HCT116 (cell line): Measurements from ENCODE around the gene TMEM86B. TPM values are rescaled to one million over a fixed set of nuclear protein-coding genes. Genes with fewer than 3 reads are reported as not detected.

Source experiments
- ATAC-seq: fragments of 200-7000 bp; cut with Tn5 transposase; 2 replicates; pipeline ENCODE4 v1.9.1; 2020; ENCODE audit warnings: mild to moderate bottlenecking, moderate library complexity
- BruUV-seq: library from RNA; stranded (reverse); fragments of 400-500 nt; replicated peaks from 2 replicates; lab custom pipeline; 2021; lab: Mats Ljungman, UMichigan
- CTCF ChIA-PET: fragments of 300-600 bp; sonication (Branson Sonifier 250); formaldehyde crosslinking; loops from one replicate; lab custom pipeline; 2021; ENCODE audit warnings: antibody characterized with exemption; lab: Charles Lee
- POLR2A ChIA-PET: fragments of 300-600, 350-600 bp; sonication (Branson Sonifier 250); formaldehyde crosslinking; loops from one replicate; lab custom pipeline; 2021; ENCODE audit warnings: antibody characterized with exemption; lab: Charles Lee
- RAD21 ChIA-PET, 2 experiments: fragments of 300-600 bp; sonication (Branson Sonifier 250); formaldehyde crosslinking; loops; one replicate each; lab custom pipeline; 2023; ENCODE audit warnings: low total read pairs in 2 of 2; ENCODE audit not compliant: uncharacterized antibody in 2 of 2, unreplicated experiment in 2 of 2, low non-redundant PET in 1 of 2; lab: Charles Lee
- DNase-seq: peaks from one replicate; pipeline ENCODE4 v3.0.0-alpha.2; 2010; ENCODE audit warnings: low read depth, low spot score
- H2AFZ ChIP-seq: fragments of 200-600 bp; shearing (Covaris generic), sonication (generic); 2 replicates; pipeline ENCODE4 v1.6.1; 2017; ENCODE audit warnings: low read depth, mixed run types, mixed read lengths, antibody characterized with exemption, low read length; ENCODE audit not compliant: poor library complexity, severe bottlenecking
- H3K27ac ChIP-seq: 2 replicates; pipeline ENCODE4 v1.5.1; 2012; ENCODE audit warnings: low read depth, low read length
- H3K27me3 ChIP-seq: fragments of 200-600 bp; sonication (generic); 2 replicates; pipeline ENCODE4 v1.6.1; 2016; ENCODE audit warnings: mixed run types, low read length, mixed read lengths; ENCODE audit not compliant: insufficient read depth
- H3K36me3 ChIP-seq, 2 experiments: fragments of 200-500 bp in 1 of 2; fragments of 200-600 bp in 1 of 2; sonication (Bioruptor generic) in 1 of 2; sonication (generic) in 1 of 2; 2 replicates each; pipeline versions ENCODE4 v1.5.1 to v1.6.1; 2014 to 2016; ENCODE audit warnings: low read length in 2 of 2, inconsistent platforms in 1 of 2, mixed read lengths in 1 of 2, mixed run types in 1 of 2; ENCODE audit not compliant: insufficient read depth in 2 of 2, control insufficient read depth in 1 of 2
- H3K4me1 ChIP-seq, 2 experiments: fragments of 200-600 bp in 1 of 2; sonication (generic) in 1 of 2; 2 replicates each; pipeline versions ENCODE4 v1.5.1 to v1.6.1; 2012 to 2017; ENCODE audit warnings: low read length in 2 of 2, inconsistent platforms in 1 of 2, mild to moderate bottlenecking in 1 of 2, mixed read lengths in 1 of 2, mixed run types in 1 of 2, moderate library complexity in 1 of 2; ENCODE audit not compliant: insufficient read depth in 2 of 2, control insufficient read depth in 1 of 2
- H3K4me2 ChIP-seq: fragments of 200-600 bp; sonication (generic); 2 replicates; pipeline ENCODE4 v1.6.1; 2017; ENCODE audit warnings: mixed run types, low read length, mixed read lengths
- H3K4me3 ChIP-seq, 2 experiments: fragments of 200-600 bp in 1 of 2; sonication (generic) in 1 of 2; replicated peaks in 1 of 2; 2 replicates each; pipeline ENCODE4 v1.5.1; 2011 to 2016; ENCODE audit warnings: low read length in 2 of 2, control low read depth in 1 of 2, low read depth in 1 of 2, mild to moderate bottlenecking in 1 of 2, mixed read lengths in 1 of 2, mixed run types in 1 of 2
- H3K79me2 ChIP-seq: fragments of 200-600 bp; sonication (generic); 2 replicates; pipeline ENCODE4 v1.6.1; 2017; ENCODE audit warnings: mild to moderate bottlenecking, mixed run types, low read length, moderate library complexity, mixed read lengths; ENCODE audit not compliant: insufficient read depth
- H3K9ac ChIP-seq: fragments of 200-600 bp; sonication (generic); 2 replicates; pipeline ENCODE4 v1.6.1; 2016; ENCODE audit warnings: low read length, mixed read lengths
- H3K9me2 ChIP-seq: fragments of 200-600 bp; sonication (generic), shearing (Covaris generic); 2 replicates; pipeline ENCODE4 v1.6.1; 2017; ENCODE audit warnings: mixed run types, mild to moderate bottlenecking, moderate library complexity; ENCODE audit not compliant: insufficient read depth
- H3K9me3 ChIP-seq, 2 experiments: fragments of 200-500 bp in 1 of 2; fragments of 200-600 bp in 1 of 2; sonication (Bioruptor generic) in 1 of 2; sonication (generic) in 1 of 2; 2 replicates each; pipeline ENCODE4 v1.6.1; 2014 to 2017; ENCODE audit warnings: low read length in 2 of 2, mixed read lengths in 2 of 2, inconsistent platforms in 1 of 2, low read depth in 1 of 2, mild to moderate bottlenecking in 1 of 2, mixed run types in 1 of 2, moderate library complexity in 1 of 2; ENCODE audit not compliant: control insufficient read depth in 1 of 2, insufficient read depth in 1 of 2
- H4K20me1 ChIP-seq: fragments of 200-600 bp; sonication (generic), shearing (Covaris generic); 2 replicates; pipeline ENCODE4 v1.6.1; 2017; ENCODE audit warnings: mixed run types, mild to moderate bottlenecking, moderate library complexity; ENCODE audit not compliant: insufficient read depth
- CBX3 ChIP-seq: IDR thresholded peaks from 2 replicates; pipeline ENCODE4 v1.6.1; 2012; ENCODE audit warnings: low read depth
- CEBPB ChIP-seq: IDR thresholded peaks from 2 replicates; pipeline ENCODE4 v1.6.1; 2012; ENCODE audit warnings: low read depth
- EGR1 ChIP-seq: IDR thresholded peaks from 2 replicates; pipeline ENCODE4 v1.6.1; 2012; ENCODE audit warnings: low read depth
- EZH2 ChIP-seq: fragments of 200-600 bp; sonication (generic); IDR thresholded peaks from 2 replicates; pipeline ENCODE4 v1.6.1; 2017; ENCODE audit warnings: antibody characterized with exemption, mixed run types
- EZH2phosphoT487 ChIP-seq: fragments of 200-600 bp; IDR thresholded peaks from 2 replicates; pipeline ENCODE4 v1.6.1; 2018; ENCODE audit warnings: antibody characterized with exemption, borderline replicate concordance
- FOSL1 ChIP-seq: IDR thresholded peaks from 2 replicates; pipeline ENCODE4 v1.6.1; 2012; ENCODE audit warnings: low read depth
- JUND ChIP-seq: IDR thresholded peaks from 2 replicates; pipeline ENCODE4 v1.6.1; 2012
- POLR2A ChIP-seq: IDR thresholded peaks from 2 replicates; pipeline ENCODE4 v1.7.0; 2011; ENCODE audit warnings: borderline replicate concordance; ENCODE audit not compliant: insufficient read depth, insufficient read length; ENCODE audit errors: extremely low read depth
- POLR2AphosphoS5 ChIP-seq: IDR thresholded peaks from 2 replicates; pipeline ENCODE4 v1.6.1; 2011; ENCODE audit warnings: mild to moderate bottlenecking, low read depth, low read length, moderate library complexity
- RAD21 ChIP-seq: IDR thresholded peaks from 2 replicates; pipeline ENCODE4 v1.6.1; 2012; ENCODE audit warnings: low read depth, mild to moderate bottlenecking
- SIN3A ChIP-seq: IDR thresholded peaks from 2 replicates; pipeline ENCODE4 v1.6.1; 2012; ENCODE audit warnings: low read depth
- SRF ChIP-seq: IDR thresholded peaks from 2 replicates; pipeline ENCODE4 v1.6.1; 2012; ENCODE audit warnings: low read depth
- TCF7L2 ChIP-seq: IDR thresholded peaks from 2 replicates; pipeline ENCODE4 v1.7.0; 2011; ENCODE audit warnings: borderline replicate concordance, inconsistent platforms; ENCODE audit not compliant: insufficient read depth, insufficient read length; ENCODE audit errors: extremely low read depth
- YY1 ChIP-seq: IDR thresholded peaks from 2 replicates; pipeline ENCODE4 v1.6.1; 2011; ENCODE audit warnings: low read length, low read depth, moderate library complexity, mild to moderate bottlenecking; ENCODE audit not compliant: insufficient replicate concordance; ENCODE audit errors: extremely low read depth
- ZFX ChIP-seq: fragments of 450-650 bp; IDR thresholded peaks from 2 replicates; pipeline ENCODE4 v1.6.1; 2017
- ZNF274 ChIP-seq: fragments of 200-500 bp; sonication (Bioruptor generic); IDR thresholded peaks from 2 replicates; pipeline ENCODE4 v1.6.1; 2014; ENCODE audit warnings: mild to moderate bottlenecking, low read depth, low read length, inconsistent platforms
- intact Hi-C: fragments of 100-400 bp; cut with micrococcal nuclease; formaldehyde crosslinking; loops from 2 replicates; pipeline ENCODE4 v1.10.0; 2022
- total RNA-seq: library from RNA; stranded (reverse); gene quantifications from one replicate; pipeline ENCODE4 v1.2.1, GENCODE V29; 2021; ENCODE audit not compliant: unreplicated experiment
- TF ChIP-seq, protein P1 (sequence below): IDR thresholded peaks from 2 replicates; pipeline ENCODE4 v1.6.1; 2012
- TF ChIP-seq, protein P2 (sequence below): IDR thresholded peaks from 2 replicates; pipeline ENCODE4 v1.6.1; 2012
- TF ChIP-seq, protein P3 (sequence below): IDR thresholded peaks from 2 replicates; pipeline ENCODE4 v1.6.1; 2011; ENCODE audit warnings: mild to moderate bottlenecking, low read length, moderate library complexity; ENCODE audit not compliant: insufficient replicate concordance; ENCODE audit errors: extremely low read depth
- TF ChIP-seq, protein P4 (sequence below), 3 experiments: fragments of 200-600 bp in 1 of 3; sonication (generic) in 1 of 3; IDR thresholded peaks in 2 of 3; conservative IDR thresholded peaks in 1 of 3; 2 replicates each; pipeline ENCODE4 v1.5.1; 2012 to 2017; ENCODE audit warnings: low read depth in 2 of 3, low read length in 2 of 3, antibody characterized with exemption in 1 of 3, borderline replicate concordance in 1 of 3, control low read depth in 1 of 3, mild to moderate bottlenecking in 1 of 3, mixed read lengths in 1 of 3, mixed run types in 1 of 3, moderate library complexity in 1 of 3; ENCODE audit not compliant: insufficient read depth in 1 of 3

Gene TMEM86B
- total RNA-seq, 1 experiment from 2014 or later, result 10.6 TPM

DNA sequence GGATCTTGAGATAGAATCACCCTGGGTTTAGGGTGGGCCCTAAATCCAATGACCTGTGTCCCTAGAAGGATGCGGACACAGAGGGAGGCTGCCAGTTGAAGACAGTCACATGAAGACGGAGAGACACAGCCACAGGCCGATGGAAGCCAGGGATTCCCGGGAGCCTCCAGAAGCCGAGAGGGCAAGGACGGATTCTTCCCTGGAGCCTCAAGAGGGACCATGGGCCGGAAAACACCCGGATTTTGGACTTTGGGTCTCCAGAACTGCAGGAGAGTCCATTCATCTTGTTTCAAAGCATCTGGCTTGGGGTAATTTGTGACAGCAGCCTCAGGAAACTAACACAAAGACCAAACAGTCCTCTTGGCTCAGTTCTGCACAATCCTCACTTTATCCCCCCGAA is 2.3 kb downstream of the TMEM86B start:
- Histone ChIP-seq H2AFZ (no peak overlapping the region), H3K4me1 (no peaks in the 10 kb centered on the region), H3K9me2 (no peaks in the 10 kb centered on the region), H3K79me2 (no peaks in the 10 kb centered on the region), H3K4me2 (no peak overlapping the region), H4K20me1 (no peaks in the 10 kb centered on the region), H3K9ac (no peak overlapping the region), H3K4me3 (no peak overlapping the region), H3K27ac (no peak overlapping the region), H3K36me3 (0 out of 4 replicates have a peak, but pooled peaks cover 0 to 6% of the 10 kb centered on the region in 2 experiments)
- DNase-seq, result no peak
- BruUV-seq, result no TSS peak
- ChIA-PET POLR2A (no interaction called here), RAD21 (no interaction called here)
- no peak for ATAC-seq
- TF ChIP-seq FOSL1, result no peak
- TF ChIP-seq SRF, result no peak
- no peak for TF ChIP-seq ZFX
- TF ChIP-seq ZNF274, result no peak
- no peak for TF ChIP-seq EZH2phosphoT487
- no peak for TF ChIP-seq YY1
- TF ChIP-seq, protein P1, sequence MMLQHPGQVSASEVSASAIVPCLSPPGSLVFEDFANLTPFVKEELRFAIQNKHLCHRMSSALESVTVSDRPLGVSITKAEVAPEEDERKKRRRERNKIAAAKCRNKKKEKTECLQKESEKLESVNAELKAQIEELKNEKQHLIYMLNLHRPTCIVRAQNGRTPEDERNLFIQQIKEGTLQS, result no peak
- no peak for TF ChIP-seq POLR2AphosphoS5
- no peak for TF ChIP-seq JUND
- TF ChIP-seq, protein P2, sequence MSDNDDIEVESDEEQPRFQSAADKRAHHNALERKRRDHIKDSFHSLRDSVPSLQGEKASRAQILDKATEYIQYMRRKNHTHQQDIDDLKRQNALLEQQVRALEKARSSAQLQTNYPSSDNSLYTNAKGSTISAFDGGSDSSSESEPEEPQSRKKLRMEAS, result no peak
- no peak for TF ChIP-seq CEBPB
- TF ChIP-seq RAD21, result no peak
- TF ChIP-seq SIN3A, result no peak
- TF ChIP-seq POLR2A, result no peak
- TF ChIP-seq EGR1, result no peak
- TF ChIP-seq, protein P3, sequence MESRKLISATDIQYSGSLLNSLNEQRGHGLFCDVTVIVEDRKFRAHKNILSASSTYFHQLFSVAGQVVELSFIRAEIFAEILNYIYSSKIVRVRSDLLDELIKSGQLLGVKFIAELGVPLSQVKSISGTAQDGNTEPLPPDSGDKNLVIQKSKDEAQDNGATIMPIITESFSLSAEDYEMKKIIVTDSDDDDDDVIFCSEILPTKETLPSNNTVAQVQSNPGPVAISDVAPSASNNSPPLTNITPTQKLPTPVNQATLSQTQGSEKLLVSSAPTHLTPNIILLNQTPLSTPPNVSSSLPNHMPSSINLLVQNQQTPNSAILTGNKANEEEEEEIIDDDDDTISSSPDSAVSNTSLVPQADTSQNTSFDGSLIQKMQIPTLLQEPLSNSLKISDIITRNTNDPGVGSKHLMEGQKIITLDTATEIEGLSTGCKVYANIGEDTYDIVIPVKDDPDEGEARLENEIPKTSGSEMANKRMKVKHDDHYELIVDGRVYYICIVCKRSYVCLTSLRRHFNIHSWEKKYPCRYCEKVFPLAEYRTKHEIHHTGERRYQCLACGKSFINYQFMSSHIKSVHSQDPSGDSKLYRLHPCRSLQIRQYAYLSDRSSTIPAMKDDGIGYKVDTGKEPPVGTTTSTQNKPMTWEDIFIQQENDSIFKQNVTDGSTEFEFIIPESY, result no peak
- no peak for TF ChIP-seq CBX3
- TF ChIP-seq TCF7L2, result no peak
- TF ChIP-seq EZH2, result no peak
- TF ChIP-seq, protein P4, sequence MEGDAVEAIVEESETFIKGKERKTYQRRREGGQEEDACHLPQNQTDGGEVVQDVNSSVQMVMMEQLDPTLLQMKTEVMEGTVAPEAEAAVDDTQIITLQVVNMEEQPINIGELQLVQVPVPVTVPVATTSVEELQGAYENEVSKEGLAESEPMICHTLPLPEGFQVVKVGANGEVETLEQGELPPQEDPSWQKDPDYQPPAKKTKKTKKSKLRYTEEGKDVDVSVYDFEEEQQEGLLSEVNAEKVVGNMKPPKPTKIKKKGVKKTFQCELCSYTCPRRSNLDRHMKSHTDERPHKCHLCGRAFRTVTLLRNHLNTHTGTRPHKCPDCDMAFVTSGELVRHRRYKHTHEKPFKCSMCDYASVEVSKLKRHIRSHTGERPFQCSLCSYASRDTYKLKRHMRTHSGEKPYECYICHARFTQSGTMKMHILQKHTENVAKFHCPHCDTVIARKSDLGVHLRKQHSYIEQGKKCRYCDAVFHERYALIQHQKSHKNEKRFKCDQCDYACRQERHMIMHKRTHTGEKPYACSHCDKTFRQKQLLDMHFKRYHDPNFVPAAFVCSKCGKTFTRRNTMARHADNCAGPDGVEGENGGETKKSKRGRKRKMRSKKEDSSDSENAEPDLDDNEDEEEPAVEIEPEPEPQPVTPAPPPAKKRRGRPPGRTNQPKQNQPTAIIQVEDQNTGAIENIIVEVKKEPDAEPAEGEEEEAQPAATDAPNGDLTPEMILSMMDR (IDR thresholded peaks at IDR 0.05 in 2 of 3, conservative IDR thresholded peaks at IDR 0.05 in 1 of 3; ENCODE audit: borderline replicate concordance in 1 of 3, insufficient read depth in 1 of 3, low read depth in 2 of 3, low read length in 2 of 3), result no peak
- TF ChIP-seq, all 23 proteins: peak for 0
- H3K9me3 ChIP-seq, result no peaks in the 10 kb centered on the region
- no peaks in the 10 kb centered on the region for H3K27me3 ChIP-seq
- CTCF ChIA-PET, result no interaction called here
- intact Hi-C loops, result no loop called here
